Endothelial cell of umbilical vein (primary cell): Measurements from ENCODE around the gene ASGR2. TPM values are rescaled to one million over a fixed set of nuclear protein-coding genes. Genes with fewer than 3 reads are reported as not detected.
"Not testable (repeated sequence)": the region's sequence is repeated elsewhere in the genome, so short reads cannot be mapped to it uniquely, and the experiment has no call there.

Source experiments
- BruUV-seq: library from RNA; stranded (reverse); fragments of 400-500 nt; replicated peaks from 2 replicates; lab custom pipeline; 2021; lab: Mats Ljungman, UMichigan
- CTCF ChIA-PET: fragments of 300-600, 350-600 bp; sonication (Branson Sonifier 250); formaldehyde crosslinking; loops from one replicate; lab custom pipeline; 2021; ENCODE audit warnings: antibody characterized with exemption, inconsistent platforms; lab: Charles Lee
- POLR2A ChIA-PET: fragments of 300-600, 350-600 bp; sonication (Branson Sonifier 250); formaldehyde crosslinking; loops from one replicate; lab custom pipeline; 2021; ENCODE audit warnings: antibody characterized with exemption, inconsistent platforms; lab: Charles Lee
- DNase-seq: peaks from one replicate; pipeline ENCODE4 v3.0.0-alpha.2; 2011; ENCODE audit warnings: low read depth, low spot score
- FAIRE-seq: peaks from 2 replicates; lab custom pipeline; 2011; peaks lifted over from hg19 to GRCh38; lab: Jason Lieb, UNC
- H2AFZ ChIP-seq: 2 replicates; pipeline ENCODE4 v1.6.0; 2012; ENCODE audit warnings: low read depth, low read length, control low read depth, inconsistent platforms
- H3K27ac ChIP-seq: 2 replicates; pipeline ENCODE4 v1.5.1; 2011; ENCODE audit warnings: low read depth, mild to moderate bottlenecking, control low read depth, low read length, moderate library complexity; ENCODE audit not compliant: insufficient read depth
- H3K27me3 ChIP-seq, 2 experiments: 2 replicates each; pipeline versions ENCODE4 v1.6.0 to v1.6.1; 2011; ENCODE audit warnings: low read length in 2 of 2, mixed read lengths in 1 of 2; ENCODE audit not compliant: control insufficient read depth in 2 of 2, insufficient read depth in 2 of 2
- H3K36me3 ChIP-seq, 2 experiments: 2 replicates in 1 of 2; 3 replicates in 1 of 2; pipeline ENCODE4 v1.5.1; 2011; ENCODE audit warnings: low read length in 2 of 2, mild to moderate bottlenecking in 1 of 2, moderate library complexity in 1 of 2; ENCODE audit not compliant: control insufficient read depth in 2 of 2, insufficient read depth in 2 of 2; ENCODE audit errors: extremely low read depth in 1 of 2
- H3K4me1 ChIP-seq: 3 replicates; pipeline ENCODE4 v1.5.1; 2011; ENCODE audit warnings: mild to moderate bottlenecking, low read length; ENCODE audit not compliant: control insufficient read depth, insufficient read depth; ENCODE audit errors: extremely low read depth
- H3K4me2 ChIP-seq: 2 replicates; pipeline ENCODE4 v1.6.1; 2011; ENCODE audit warnings: low read length, control low read depth, mixed read lengths; ENCODE audit not compliant: insufficient read depth
- H3K4me3 ChIP-seq, 3 experiments: fragments of 200-600 bp in 1 of 3; sonication (generic), shearing (Covaris generic) in 1 of 3; replicated peaks in 1 of 3; 2 replicates each; pipeline ENCODE4 v1.5.1; 2011 to 2016; ENCODE audit warnings: control low read depth in 3 of 3, low read length in 3 of 3, mild to moderate bottlenecking in 2 of 3, inconsistent platforms in 1 of 3, low read depth in 1 of 3, moderate library complexity in 1 of 3; ENCODE audit not compliant: insufficient read depth in 1 of 3
- H3K79me2 ChIP-seq: 2 replicates; pipeline ENCODE4 v1.6.0; 2012; ENCODE audit warnings: low read length, inconsistent platforms; ENCODE audit not compliant: control insufficient read depth, insufficient read depth
- H3K9ac ChIP-seq: replicated peaks from 2 replicates; pipeline ENCODE3; 2011; ENCODE audit warnings: low read length, control low read depth; ENCODE audit not compliant: insufficient read depth; ENCODE audit errors: extremely low read depth
- H3K9me1 ChIP-seq: replicated peaks from 3 replicates; pipeline ENCODE4 v1.6.0; 2011; ENCODE audit warnings: mild to moderate bottlenecking, low read length; ENCODE audit not compliant: control insufficient read depth, insufficient read depth; ENCODE audit errors: extremely low read depth
- H3K9me3 ChIP-seq: replicated peaks from 2 replicates; pipeline ENCODE4 v1.5.1; 2012; ENCODE audit warnings: low read length, inconsistent platforms; ENCODE audit not compliant: control insufficient read depth, insufficient read depth
- H4K20me1 ChIP-seq: replicated peaks from 2 replicates; pipeline ENCODE3; 2011; ENCODE audit warnings: mild to moderate bottlenecking, low read length; ENCODE audit not compliant: control insufficient read depth, insufficient read depth; ENCODE audit errors: extremely low read depth
- EZH2 ChIP-seq: IDR thresholded peaks from 2 replicates; pipeline ENCODE4 v1.6.1; 2012; ENCODE audit warnings: borderline replicate concordance, low read depth, mild to moderate bottlenecking, moderate library complexity, low read length, inconsistent platforms; ENCODE audit not compliant: severe bottlenecking
- FOS ChIP-seq: IDR thresholded peaks from 2 replicates; pipeline ENCODE4 v1.6.1; 2011; ENCODE audit warnings: mild to moderate bottlenecking, low read length, moderate library complexity, borderline replicate concordance; ENCODE audit not compliant: insufficient read depth
- GATA2 ChIP-seq: IDR thresholded peaks from 2 replicates; pipeline ENCODE4 v1.7.0; 2011; ENCODE audit warnings: low read depth, mild to moderate bottlenecking, moderate library complexity, mixed read lengths, low read length; ENCODE audit not compliant: insufficient read length, insufficient read depth
- JUN ChIP-seq: IDR thresholded peaks from 2 replicates; pipeline ENCODE4 v1.6.1; 2011; ENCODE audit warnings: borderline replicate concordance, low read depth; ENCODE audit not compliant: insufficient read length, insufficient read depth
- MYC ChIP-seq: IDR thresholded peaks from one replicate; pipeline ENCODE4 v1.6.1; 2011; ENCODE audit warnings: mild to moderate bottlenecking, low read depth, low read length
- POLR2A ChIP-seq: IDR thresholded peaks from 2 replicates; pipeline ENCODE4 v1.6.1; 2012; ENCODE audit warnings: low read depth, mild to moderate bottlenecking, control low read depth, low read length
- POLR2AphosphoS5 ChIP-seq: IDR thresholded peaks from 2 replicates; pipeline ENCODE4 v1.6.1; 2012; ENCODE audit warnings: low read depth, mild to moderate bottlenecking, control low read depth, low read length, moderate library complexity; ENCODE audit not compliant: insufficient read depth
- dilution Hi-C: fragments of 300-500 bp; cut with MboI; formaldehyde crosslinking; loops from one replicate; pipeline ENCODE4 v1.15.0; 2019; ENCODE audit warnings: low sequenced_read_pairs; ENCODE audit not compliant: extremely low pct_ligation_motif_present
- intact Hi-C: fragments of 100-400 bp; cut with micrococcal nuclease; formaldehyde crosslinking; loops from one replicate; pipeline ENCODE4 v1.10.0; 2022
- polyA plus RNA-seq, 4 experiments: library from polyadenylated mRNA; depleted of rRNA in 3 of 4; stranded (reverse) in 3 of 4; unstranded in 1 of 4; fragments of >200 nt; gene quantifications; 2 replicates each; pipeline versions ENCODE4 v1.2.1 to v1.2.3, GENCODE V29; 2011 to 2012; ENCODE audit warnings: missing spikeins in 1 of 4
- total RNA-seq: library from RNA; stranded (reverse); gene quantifications from 2 replicates; pipeline ENCODE4 v1.2.3, GENCODE V29; 2021
- TF ChIP-seq, protein P1 (sequence below): IDR thresholded peaks from 2 replicates; pipeline ENCODE4 v1.6.1; 2011; ENCODE audit not compliant: insufficient read depth, insufficient read length
- TF ChIP-seq, protein P2 (sequence below), 2 donors: IDR thresholded peaks; 1 replicate in 1 of 2; 2 replicates in 1 of 2; pipeline ENCODE4 v1.5.1; 2011; ENCODE audit warnings: low read length in 2 of 2, mild to moderate bottlenecking in 2 of 2, moderate library complexity in 2 of 2, control low read depth in 1 of 2, inconsistent platforms in 1 of 2, low read depth in 1 of 2; ENCODE audit not compliant: insufficient read depth in 1 of 2; ENCODE audit errors: extremely low read depth in 1 of 2

ASGR2 gene
- total and polyA plus RNA-seq, 2 donors (not counting 3 experiments of a cell fraction or from before 2014, with no cell fraction given) = not detected

DNA sequence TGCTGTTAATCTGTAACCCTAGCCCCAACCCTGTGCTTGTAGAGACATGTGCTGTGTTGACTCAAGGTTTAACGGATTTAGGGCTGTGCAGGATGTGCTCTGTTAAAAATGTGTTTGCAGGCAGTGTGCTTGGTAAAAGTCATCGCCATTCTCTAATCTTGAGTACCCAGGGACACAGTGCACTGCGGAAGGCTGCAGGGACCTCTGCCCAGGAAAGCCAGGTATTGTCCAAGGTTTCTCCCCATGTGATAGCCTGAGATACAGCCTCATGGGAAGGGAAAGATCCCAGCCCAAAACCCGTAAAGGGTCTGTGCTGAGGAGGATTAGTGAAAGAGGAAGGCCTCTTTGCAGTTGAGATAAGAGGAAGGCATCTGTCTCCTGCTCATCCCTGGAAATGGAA lies 26.2 kb downstream of the ASGR2 start:
- H3K4me2 ChIP-seq, dilution Hi-C loops, H3K4me3 ChIP-seq, DNase-seq, H3K9me1 ChIP-seq, H3K9ac ChIP-seq, H4K20me1 ChIP-seq, intact Hi-C loops, POLR2A ChIA-PET, H3K27me3 ChIP-seq, H3K9me3 ChIP-seq, H3K4me1 ChIP-seq, H2AFZ ChIP-seq, H3K27ac ChIP-seq, BruUV-seq, H3K79me2 ChIP-seq, FAIRE-seq, H3K36me3 ChIP-seq: not testable (repeated sequence)
- CTCF ChIA-PET = interaction anchor here (0.6 kb wide), 1 partner anchor 166 kb away, joined by 3 read pairs; no protein-coding TSS in a partner anchor

DNA sequence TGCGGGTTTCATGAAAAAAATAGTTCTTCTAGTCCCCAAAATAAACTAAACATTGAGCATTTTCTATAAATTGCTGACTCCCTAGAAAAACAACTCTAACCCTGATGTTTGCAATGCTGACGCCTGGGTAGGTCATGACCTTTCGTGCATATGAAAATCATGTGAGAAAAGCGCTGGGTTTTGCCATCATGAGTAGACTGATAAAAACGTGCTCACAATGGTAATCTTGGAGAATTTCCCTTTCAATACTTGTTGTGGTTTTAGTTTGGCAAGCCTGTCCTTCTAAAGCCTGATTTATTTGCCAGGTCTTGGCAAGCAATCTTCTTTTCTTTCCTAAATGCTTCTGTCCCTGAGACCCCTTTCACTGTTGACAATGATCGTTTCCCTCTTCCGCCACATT lies 30.5 kb downstream of the ASGR2 start:
- dilution Hi-C loops = no loop called here

More for the DNA sequence above, 30.5 kb downstream of the ASGR2 start:
- ChIA-PET CTCF (interaction anchor here (0.7 to 1.6 kb wide), 3 partner anchors 11 to 173 kb away, joined by 3 to 4 read pairs (median 4); no protein-coding TSS in a partner anchor), POLR2A (interaction anchor here (0.6 kb wide), 1 partner anchor 46 kb away, joined by 4 read pairs; no protein-coding TSS in a partner anchor)
- BruUV-seq = no TSS peak
- no peak for TF ChIP-seq POLR2AphosphoS5
- TF ChIP-seq GATA2 = no peak
- TF ChIP-seq, protein P1, sequence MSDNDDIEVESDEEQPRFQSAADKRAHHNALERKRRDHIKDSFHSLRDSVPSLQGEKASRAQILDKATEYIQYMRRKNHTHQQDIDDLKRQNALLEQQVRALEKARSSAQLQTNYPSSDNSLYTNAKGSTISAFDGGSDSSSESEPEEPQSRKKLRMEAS = no peak
- no peak for TF ChIP-seq JUN
- no peak for TF ChIP-seq EZH2
- TF ChIP-seq POLR2A = no peak
- TF ChIP-seq FOS = no peak
- no peak for TF ChIP-seq MYC
- TF ChIP-seq, protein P2, sequence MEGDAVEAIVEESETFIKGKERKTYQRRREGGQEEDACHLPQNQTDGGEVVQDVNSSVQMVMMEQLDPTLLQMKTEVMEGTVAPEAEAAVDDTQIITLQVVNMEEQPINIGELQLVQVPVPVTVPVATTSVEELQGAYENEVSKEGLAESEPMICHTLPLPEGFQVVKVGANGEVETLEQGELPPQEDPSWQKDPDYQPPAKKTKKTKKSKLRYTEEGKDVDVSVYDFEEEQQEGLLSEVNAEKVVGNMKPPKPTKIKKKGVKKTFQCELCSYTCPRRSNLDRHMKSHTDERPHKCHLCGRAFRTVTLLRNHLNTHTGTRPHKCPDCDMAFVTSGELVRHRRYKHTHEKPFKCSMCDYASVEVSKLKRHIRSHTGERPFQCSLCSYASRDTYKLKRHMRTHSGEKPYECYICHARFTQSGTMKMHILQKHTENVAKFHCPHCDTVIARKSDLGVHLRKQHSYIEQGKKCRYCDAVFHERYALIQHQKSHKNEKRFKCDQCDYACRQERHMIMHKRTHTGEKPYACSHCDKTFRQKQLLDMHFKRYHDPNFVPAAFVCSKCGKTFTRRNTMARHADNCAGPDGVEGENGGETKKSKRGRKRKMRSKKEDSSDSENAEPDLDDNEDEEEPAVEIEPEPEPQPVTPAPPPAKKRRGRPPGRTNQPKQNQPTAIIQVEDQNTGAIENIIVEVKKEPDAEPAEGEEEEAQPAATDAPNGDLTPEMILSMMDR (IDR thresholded peaks at IDR 0.05; ENCODE audit: extremely low read depth in 1 of 2, insufficient read depth in 1 of 2, low read depth in 1 of 2, low read length in 2 of 2) = no peak
- H3K4me1 ChIP-seq = peaks cover 5% of the 10 kb centered on the region
- peak overlapping the region; percentile 47 for H3K4me2 ChIP-seq
- H4K20me1 ChIP-seq = no peaks in the 10 kb centered on the region
- no peaks in the 10 kb centered on the region for H3K79me2 ChIP-seq
- no peak overlapping the region for H2AFZ ChIP-seq
- intact Hi-C loops = no loop called here
- H3K9me3 ChIP-seq = no peaks in the 10 kb centered on the region
- H3K27ac ChIP-seq = no peak overlapping the region
- no peaks in the 10 kb centered on the region for H3K27me3 ChIP-seq
- no peak overlapping the region for H3K4me3 ChIP-seq
- DNase-seq (peak; percentile 79), FAIRE-seq (peak; percentile 26)
- no peaks in the 10 kb centered on the region for H3K36me3 ChIP-seq
- no peaks in the 10 kb centered on the region for H3K9me1 ChIP-seq
- H3K9ac ChIP-seq = no peak overlapping the region
